Measurements from ENCODE around the gene VAV2. TPM values are rescaled to one million over a fixed set of nuclear protein-coding genes. Genes with fewer than 3 reads are reported as not detected.

Gene VAV2
- total RNA-seq, 1 donor from 2014 or later: 18.7 TPM

DNA sequence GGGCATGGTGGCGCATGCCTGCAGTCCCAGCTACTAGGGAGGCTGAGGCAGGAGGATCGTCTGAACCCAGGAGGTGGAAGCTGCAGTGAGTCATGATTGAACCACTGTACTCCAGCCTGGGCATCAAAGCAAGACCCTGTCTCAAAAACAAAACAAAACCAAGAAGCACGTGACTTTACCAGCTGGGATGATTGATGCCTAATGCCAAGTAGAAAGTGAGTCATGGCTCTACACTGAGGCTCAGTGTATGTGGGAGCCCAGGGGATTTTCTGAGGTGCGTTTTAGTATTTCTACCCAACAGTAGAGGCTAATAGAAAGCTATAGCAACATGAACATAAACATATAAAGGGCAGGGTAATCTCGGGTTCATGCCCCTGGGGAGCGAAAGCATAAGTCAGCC, 19.3 kb upstream of the VAV2 start:
- no peak overlapping the region for H3K4me3 ChIP-seq (ENCODE audit: low read depth, low read length)
- TF ChIP-seq, protein P1, sequence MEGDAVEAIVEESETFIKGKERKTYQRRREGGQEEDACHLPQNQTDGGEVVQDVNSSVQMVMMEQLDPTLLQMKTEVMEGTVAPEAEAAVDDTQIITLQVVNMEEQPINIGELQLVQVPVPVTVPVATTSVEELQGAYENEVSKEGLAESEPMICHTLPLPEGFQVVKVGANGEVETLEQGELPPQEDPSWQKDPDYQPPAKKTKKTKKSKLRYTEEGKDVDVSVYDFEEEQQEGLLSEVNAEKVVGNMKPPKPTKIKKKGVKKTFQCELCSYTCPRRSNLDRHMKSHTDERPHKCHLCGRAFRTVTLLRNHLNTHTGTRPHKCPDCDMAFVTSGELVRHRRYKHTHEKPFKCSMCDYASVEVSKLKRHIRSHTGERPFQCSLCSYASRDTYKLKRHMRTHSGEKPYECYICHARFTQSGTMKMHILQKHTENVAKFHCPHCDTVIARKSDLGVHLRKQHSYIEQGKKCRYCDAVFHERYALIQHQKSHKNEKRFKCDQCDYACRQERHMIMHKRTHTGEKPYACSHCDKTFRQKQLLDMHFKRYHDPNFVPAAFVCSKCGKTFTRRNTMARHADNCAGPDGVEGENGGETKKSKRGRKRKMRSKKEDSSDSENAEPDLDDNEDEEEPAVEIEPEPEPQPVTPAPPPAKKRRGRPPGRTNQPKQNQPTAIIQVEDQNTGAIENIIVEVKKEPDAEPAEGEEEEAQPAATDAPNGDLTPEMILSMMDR (conservative IDR thresholded peaks at IDR 0.05; ENCODE audit: low read depth, low read length): no peak
- no peak for DNase-seq (ENCODE audit: low read depth)

DNA sequence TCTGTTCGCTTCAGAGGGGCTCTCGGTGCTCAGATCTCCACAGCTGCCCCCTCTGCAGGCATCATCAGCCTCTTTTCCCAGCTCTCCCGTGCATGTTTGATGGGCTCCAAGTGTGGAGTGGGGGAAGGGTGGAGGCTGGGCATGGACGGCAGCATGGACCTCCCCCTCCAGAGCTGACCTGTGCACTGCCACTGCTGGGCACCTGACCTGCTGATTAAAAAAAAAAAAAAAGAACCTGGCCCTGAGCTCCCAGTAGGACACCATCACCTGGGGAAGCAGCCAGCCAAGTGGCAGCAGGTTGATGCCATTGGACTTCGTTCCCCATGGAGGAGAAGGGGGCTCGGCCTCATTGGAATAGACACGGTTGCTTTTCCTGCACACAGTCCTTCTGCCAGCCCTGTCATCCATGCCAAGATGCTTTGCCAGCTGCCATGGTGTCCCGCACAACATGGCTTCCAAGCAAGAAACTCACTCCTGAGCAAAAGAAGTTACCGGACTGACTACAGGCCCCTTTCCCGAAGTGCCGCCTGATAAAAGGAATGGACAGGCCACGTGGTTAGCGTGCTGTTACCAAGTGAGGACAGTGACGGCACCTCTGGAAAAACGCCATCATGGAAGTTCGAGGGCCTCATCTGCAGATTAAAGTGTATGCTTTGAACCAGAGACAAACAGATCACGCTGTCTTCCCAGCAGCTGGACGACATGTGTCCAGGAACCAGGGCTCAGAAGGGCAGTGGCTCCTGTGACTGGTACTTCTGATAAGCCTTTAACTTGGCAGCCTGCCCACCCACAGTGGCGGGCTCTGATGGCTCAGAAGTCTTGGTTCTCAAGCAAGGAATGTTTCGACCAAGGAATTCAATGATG, 18.4 kb upstream of the VAV2 start:
- DNase-seq (ENCODE audit: low read depth): no peak
- TF ChIP-seq, protein P1 (conservative IDR thresholded peaks at IDR 0.05; ENCODE audit: low read depth, low read length): no peak
- no peak overlapping the region for H3K4me3 ChIP-seq (ENCODE audit: low read depth, low read length)

DNA sequence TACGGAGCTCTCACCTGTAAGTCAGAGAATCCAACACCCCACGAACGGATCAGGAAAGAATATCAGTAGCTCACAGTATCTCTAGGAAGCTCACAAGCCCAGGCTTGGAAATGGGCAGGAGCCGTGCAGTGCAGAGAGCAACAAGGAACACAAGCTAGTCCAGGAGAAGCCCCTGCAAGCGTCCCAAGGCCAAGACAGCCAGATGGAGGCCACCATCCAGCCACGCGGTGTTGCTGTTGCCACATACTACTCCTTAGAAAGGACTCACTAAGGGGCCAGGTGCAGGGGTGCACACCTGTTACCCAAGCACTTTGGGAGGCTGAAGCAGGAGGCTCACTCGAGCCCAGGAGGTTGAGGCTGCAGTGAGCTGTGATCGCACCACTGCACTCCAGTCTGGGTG, 15.4 kb upstream of the VAV2 start:
- H3K4me3 ChIP-seq (ENCODE audit: low read depth, low read length): no peak overlapping the region
- TF ChIP-seq, protein P1 (conservative IDR thresholded peaks at IDR 0.05; ENCODE audit: low read depth, low read length): no peak
- DNase-seq (ENCODE audit: low read depth): no peak

DNA sequence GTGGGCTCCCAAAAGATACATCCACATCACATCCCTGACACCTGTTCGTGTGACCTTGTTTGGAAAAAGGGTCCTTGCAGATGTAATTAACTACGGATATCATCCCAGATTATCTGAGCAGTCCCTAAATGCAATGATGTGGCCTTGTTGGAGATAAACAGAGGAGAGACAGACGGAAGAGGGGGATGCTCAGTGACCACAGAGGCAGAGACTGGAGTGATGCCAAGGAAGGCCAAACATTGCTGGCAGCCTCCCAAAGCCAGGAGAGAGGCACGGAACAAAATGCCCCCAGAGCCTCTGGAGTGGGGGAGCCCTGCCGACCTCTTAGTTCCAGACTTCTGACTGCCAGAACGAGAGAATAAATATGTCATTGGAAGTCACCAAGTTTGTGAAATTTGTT, 15.0 kb upstream of the VAV2 start:
- H3K4me3 ChIP-seq (ENCODE audit: low read depth, low read length): no peak overlapping the region
- DNase-seq (ENCODE audit: low read depth): no peak
- TF ChIP-seq, protein P1 (conservative IDR thresholded peaks at IDR 0.05; ENCODE audit: low read depth, low read length): no peak

DNA sequence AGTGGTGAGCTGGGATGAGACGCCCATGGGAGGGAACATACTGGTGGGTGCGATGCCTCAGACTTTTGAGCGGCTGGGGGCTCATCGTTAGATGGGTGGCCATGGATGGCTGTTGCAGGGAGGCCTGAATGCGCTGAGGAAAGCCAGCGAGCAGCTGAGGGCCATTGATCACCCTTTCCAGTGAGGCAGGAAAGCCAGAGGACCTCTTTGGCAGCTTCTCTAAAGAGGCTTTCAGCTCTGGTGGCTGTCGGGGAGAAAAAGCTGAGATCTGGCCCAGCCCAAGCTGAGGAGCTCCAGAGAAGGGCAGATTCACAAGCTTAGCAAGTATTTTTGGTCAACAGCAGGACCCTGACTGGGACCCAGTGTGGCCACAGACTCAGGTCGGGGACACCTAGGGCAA, 13.3 kb upstream of the VAV2 start:
- TF ChIP-seq, protein P1 (conservative IDR thresholded peaks at IDR 0.05; ENCODE audit: low read depth, low read length): no peak
- no peak overlapping the region for H3K4me3 ChIP-seq (ENCODE audit: low read depth, low read length)
- DNase-seq (ENCODE audit: low read depth): no peak

DNA sequence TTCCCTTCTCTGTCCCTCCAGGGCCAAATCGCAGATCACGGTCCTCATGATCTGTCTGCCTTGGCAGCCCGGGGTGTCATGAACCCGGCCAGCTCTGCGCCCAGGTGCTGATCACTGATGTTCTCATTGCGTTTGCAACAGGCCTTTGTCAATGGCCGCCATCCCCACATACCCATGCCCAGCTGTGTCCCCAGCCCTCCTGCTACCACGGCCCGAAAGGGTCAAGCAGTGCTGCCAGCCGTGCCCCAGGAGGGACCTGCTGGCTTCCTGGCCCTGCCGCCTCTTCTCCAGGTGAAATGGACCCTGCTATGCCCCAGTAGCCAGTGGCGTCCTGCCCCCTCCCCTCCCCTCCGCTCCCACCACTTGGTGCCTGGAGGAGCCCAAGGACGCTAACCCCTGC, 12.8 kb upstream of the VAV2 start:
- TF ChIP-seq, protein P1 (conservative IDR thresholded peaks at IDR 0.05; ENCODE audit: low read depth, low read length): no peak
- DNase-seq (ENCODE audit: low read depth): no peak
- no peak overlapping the region for H3K4me3 ChIP-seq (ENCODE audit: low read depth, low read length)

All from epithelial cell of proximal tubule (primary cell).